ENCODE data around the gene ENOX2. TPM values are rescaled to one million over a fixed set of nuclear protein-coding genes. Genes with fewer than 3 reads are reported as not detected.
A peak's percentile ranks its signal among the peaks of the same experiment; 100 is the strongest.

Gene ENOX2
- total RNA-seq, 1 donor from 2014 or later = 7.1 TPM

- DNase-seq (ENCODE audit: low spot score) (no peak), ATAC-seq (no peak)
Observed at GRCh38 chrX:130885996-130886395, 17.0 kb downstream of the ENOX2 start.

GRCh38 chrX:130885508-130885907 is 17.5 kb downstream of the ENOX2 start:
- no peak for DNase-seq (ENCODE audit: low spot score)
- ATAC-seq = no peak

- DNase-seq (ENCODE audit: low spot score) = no peak
- no peak for ATAC-seq
Observed at GRCh38 chrX:130884627-130885026, 18.4 kb downstream of the ENOX2 start.

- ATAC-seq = no peak
Observed at GRCh38 chrX:130879869-130880268, 23.1 kb downstream of the ENOX2 start.

GRCh38 chrX:130878350-130879341 is 24.4 kb downstream of the ENOX2 start:
- ATAC-seq = peak; percentile 79
- peak; percentile 59 for DNase-seq (ENCODE audit: low spot score)

More at GRCh38 chrX:130879869-130880268, 23.1 kb downstream of the ENOX2 start:
- DNase-seq (ENCODE audit: low spot score) = no peak

- DNase-seq (ENCODE audit: low spot score) = no peak
- ATAC-seq = peak; percentile 26
Observed at GRCh38 chrX:130877892-130878341, 25.1 kb downstream of the ENOX2 start.

- ATAC-seq = no peak
Observed at GRCh38 chrX:130876226-130876625, 26.8 kb downstream of the ENOX2 start.

GRCh38 chrX:130874751-130875150 is 28.3 kb downstream of the ENOX2 start:
- ATAC-seq = no peak
- DNase-seq (ENCODE audit: low spot score) = no peak

More at GRCh38 chrX:130876226-130876625, 26.8 kb downstream of the ENOX2 start:
- DNase-seq (ENCODE audit: low spot score) = no peak

GRCh38 chrX:130869239-130869638 is 33.8 kb downstream of the ENOX2 start:
- ATAC-seq (no peak), DNase-seq (ENCODE audit: low spot score) (no peak)

GRCh38 chrX:130861462-130861861 is 41.5 kb downstream of the ENOX2 start:
- no peak for DNase-seq (ENCODE audit: low spot score)
- ATAC-seq = no peak

GRCh38 chrX:130857207-130857606 is 45.8 kb downstream of the ENOX2 start:
- ATAC-seq (no peak), DNase-seq (ENCODE audit: low spot score) (no peak)

- DNase-seq (ENCODE audit: low spot score) = no peak
- no peak for ATAC-seq
Observed at GRCh38 chrX:130851569-130851968, 51.4 kb downstream of the ENOX2 start.

- DNase-seq (ENCODE audit: low spot score) (no peak), ATAC-seq (no peak)
Observed at GRCh38 chrX:130848763-130849162, 54.2 kb downstream of the ENOX2 start.

- ATAC-seq = no peak
- no peak for DNase-seq (ENCODE audit: low spot score)
Observed at GRCh38 chrX:130846746-130847145, 56.3 kb downstream of the ENOX2 start.

- DNase-seq (ENCODE audit: low spot score) (no peak), ATAC-seq (no peak)
Observed at GRCh38 chrX:130841776-130842175, 61.2 kb downstream of the ENOX2 start.

- ATAC-seq (no peak), DNase-seq (ENCODE audit: low spot score) (no peak)
Observed at GRCh38 chrX:130840345-130840744, 62.7 kb downstream of the ENOX2 start.

- DNase-seq (ENCODE audit: low spot score) (no peak), ATAC-seq (peak; percentile 72)
Observed at GRCh38 chrX:130836447-130836846, 66.6 kb downstream of the ENOX2 start.

- no peak for ATAC-seq
- no peak for DNase-seq (ENCODE audit: low spot score)
Observed at GRCh38 chrX:130834830-130835229, 68.2 kb downstream of the ENOX2 start.

- DNase-seq (ENCODE audit: low spot score) = no peak
- no peak for ATAC-seq
Observed at GRCh38 chrX:130834149-130834548, 68.9 kb downstream of the ENOX2 start.

GRCh38 chrX:130831347-130831722 is 71.7 kb downstream of the ENOX2 start:
- ATAC-seq = peak; percentile 73
- no peak for DNase-seq (ENCODE audit: low spot score)

- DNase-seq (ENCODE audit: low spot score) = no peak
- ATAC-seq = peak; percentile 83
Observed at GRCh38 chrX:130830599-130831346, 72.2 kb downstream of the ENOX2 start.
